Spleen (tissue), 7 donors: ENCODE results near the gene MEOX1.

ENCODE experiments used
- POLR2A ChIP-seq, 3 donors: fragments of 450-650 bp; IDR thresholded peaks; one replicate each; pipeline ENCODE4 v1.5.1; 2017; ENCODE audit warnings: antibody characterized with exemption in 3 of 3, mild to moderate bottlenecking in 1 of 3
- POLR2AphosphoS5 ChIP-seq, 3 donors: sonication (generic); formaldehyde crosslinking; IDR thresholded peaks; one replicate each; pipeline ENCODE4 v1.5.1; 2017; ENCODE audit warnings: antibody characterized with exemption in 3 of 3
- TF ChIP-seq, protein P1 (sequence below), 11 experiments: fragments of 200-600 bp in 7 of 11; fragments of 450-650 bp in 4 of 11; sonication (generic) in 4 of 11; IDR thresholded peaks in 8 of 11; conservative IDR thresholded peaks in 3 of 11; 1 replicate in 7 of 11; 2 replicates in 4 of 11; pipeline versions ENCODE4 v1.4.0 to v1.8.0; 2016 to 2021; ENCODE audit warnings: antibody characterized with exemption in 11 of 11, inconsistent platforms in 4 of 11, mild to moderate bottlenecking in 1 of 11
- donor health status: DM: no; HTN: no; CAD: no; lungs with moderate emphysema.
- donor health status: DM: no; HTN: no; CAD: no.
- donor health status: DM: no; HTN: no; CAD: no.

DNA sequence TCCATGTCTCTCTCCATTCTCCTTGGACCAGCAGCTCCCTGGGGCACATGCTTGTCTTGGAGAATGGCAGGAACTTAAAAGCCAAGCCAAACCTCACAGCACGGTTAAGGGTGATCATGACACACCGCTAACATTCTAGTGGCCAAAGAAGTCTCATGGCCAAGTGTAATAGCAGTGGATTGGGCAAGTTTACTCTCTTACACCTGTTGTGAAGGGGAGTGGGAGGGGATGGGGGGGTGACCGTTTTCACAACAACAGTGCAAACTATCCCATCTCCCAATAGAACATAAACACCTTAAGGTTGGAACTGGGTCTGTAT is 37.7 kb upstream of the MEOX1 start:
- TF ChIP-seq, protein P1, sequence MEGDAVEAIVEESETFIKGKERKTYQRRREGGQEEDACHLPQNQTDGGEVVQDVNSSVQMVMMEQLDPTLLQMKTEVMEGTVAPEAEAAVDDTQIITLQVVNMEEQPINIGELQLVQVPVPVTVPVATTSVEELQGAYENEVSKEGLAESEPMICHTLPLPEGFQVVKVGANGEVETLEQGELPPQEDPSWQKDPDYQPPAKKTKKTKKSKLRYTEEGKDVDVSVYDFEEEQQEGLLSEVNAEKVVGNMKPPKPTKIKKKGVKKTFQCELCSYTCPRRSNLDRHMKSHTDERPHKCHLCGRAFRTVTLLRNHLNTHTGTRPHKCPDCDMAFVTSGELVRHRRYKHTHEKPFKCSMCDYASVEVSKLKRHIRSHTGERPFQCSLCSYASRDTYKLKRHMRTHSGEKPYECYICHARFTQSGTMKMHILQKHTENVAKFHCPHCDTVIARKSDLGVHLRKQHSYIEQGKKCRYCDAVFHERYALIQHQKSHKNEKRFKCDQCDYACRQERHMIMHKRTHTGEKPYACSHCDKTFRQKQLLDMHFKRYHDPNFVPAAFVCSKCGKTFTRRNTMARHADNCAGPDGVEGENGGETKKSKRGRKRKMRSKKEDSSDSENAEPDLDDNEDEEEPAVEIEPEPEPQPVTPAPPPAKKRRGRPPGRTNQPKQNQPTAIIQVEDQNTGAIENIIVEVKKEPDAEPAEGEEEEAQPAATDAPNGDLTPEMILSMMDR (IDR thresholded peaks at IDR 0.05 in 8 of 11, conservative IDR thresholded peaks at IDR 0.05 in 3 of 11): no peak
- TF ChIP-seq POLR2A (IDR thresholded peaks at IDR 0.05): no peak
- no peak for TF ChIP-seq POLR2AphosphoS5 (IDR thresholded peaks at IDR 0.05)
